ENCODE data around the gene DKC1. TPM values are rescaled to one million over a fixed set of nuclear protein-coding genes. Genes with fewer than 3 reads are reported as not detected.

DKC1 gene
- total RNA-seq, 1 experiment from 2014 or later = 107 TPM

GRCh38 chrX:154776753-154777152 is 14.1 kb downstream of the DKC1 start:
- BruUV-seq (replicated peaks) = no TSS peak
- Histone ChIP-seq H3K9me3 (no peaks in the 10 kb centered on the region), H3K4me1 (no peaks in the 10 kb centered on the region), H3K36me3 (ENCODE audit: control insufficient read depth, insufficient read depth, low read length) (no peaks in the 10 kb centered on the region), H3K4me3 (ENCODE audit: low read depth, low read length) (no peak overlapping the region), H3K27me3 (replicated peaks; ENCODE audit: control insufficient read depth, insufficient read depth, low read length) (no peaks in the 10 kb centered on the region)
- intact Hi-C loops (cut with micrococcal nuclease; ENCODE audit: unreplicated experiment) = no loop called here
- POLR2A ChIA-PET = interaction anchor here (0.5 kb wide), 1 partner anchor 23 kb away, joined by 4 read pairs; no protein-coding TSS in a partner anchor
- DNase-seq = no peak
- Mint-ChIP-seq H3K4me3 (ENCODE audit: unreplicated experiment) (no peak overlapping the region), H3K27ac (ENCODE audit: unreplicated experiment) (no peak overlapping the region), H3K4me1 (ENCODE audit: low read depth, unreplicated experiment) (no peaks in the 10 kb centered on the region), H3K9me3 (ENCODE audit: unreplicated experiment) (no peaks in the 10 kb centered on the region), H3K27me3 (ENCODE audit: insufficient read depth, unreplicated experiment) (no peaks in the 10 kb centered on the region), H3K36me3 (ENCODE audit: insufficient read depth, unreplicated experiment) (peaks cover 70% of the 10 kb centered on the region)
- no peak for TF ChIP-seq CTCF (IDR thresholded peaks at IDR 0.05; ENCODE audit: insufficient read depth in 1 of 2, low read depth in 1 of 2, low read length in 1 of 2, severe bottlenecking in 1 of 2, unreplicated experiment in 1 of 2)
- CTCF ChIA-PET = interaction anchor here (1.1 kb wide), 1 partner anchor 10 kb away, joined by 4 read pairs; no protein-coding TSS in a partner anchor

- ChIA-PET POLR2A (no interaction called here), CTCF (no interaction called here)
- TF ChIP-seq CTCF (IDR thresholded peaks at IDR 0.05; ENCODE audit: insufficient read depth in 1 of 2, low read depth in 1 of 2, low read length in 1 of 2, severe bottlenecking in 1 of 2, unreplicated experiment in 1 of 2) = no peak
- no peak for DNase-seq
- no peaks in the 10 kb centered on the region for H3K27me3 ChIP-seq (replicated peaks; ENCODE audit: control insufficient read depth, insufficient read depth, low read length)
- H3K4me1 ChIP-seq = no peaks in the 10 kb centered on the region; the same call in 1 of the 2 replicates
- peaks cover 51% of the 10 kb centered on the region for H3K36me3 Mint-ChIP-seq (ENCODE audit: insufficient read depth, unreplicated experiment)
- H3K4me1 Mint-ChIP-seq (ENCODE audit: low read depth, unreplicated experiment) = peaks cover 8% of the 10 kb centered on the region
- no TSS peak for BruUV-seq (replicated peaks)
- H3K4me3 ChIP-seq (ENCODE audit: low read depth, low read length) = no peak overlapping the region
- intact Hi-C loops (cut with micrococcal nuclease; ENCODE audit: unreplicated experiment) = no loop called here
- no peaks in the 10 kb centered on the region for H3K27me3 Mint-ChIP-seq (ENCODE audit: insufficient read depth, unreplicated experiment)
- H3K4me3 Mint-ChIP-seq (ENCODE audit: unreplicated experiment) = no peak overlapping the region
- H3K9me3 Mint-ChIP-seq (ENCODE audit: unreplicated experiment) = no peaks in the 10 kb centered on the region
- no peaks in the 10 kb centered on the region for H3K9me3 ChIP-seq
- no peaks in the 10 kb centered on the region for H3K36me3 ChIP-seq (ENCODE audit: control insufficient read depth, insufficient read depth, low read length)
- no peak overlapping the region for H3K27ac Mint-ChIP-seq (ENCODE audit: unreplicated experiment)
These were observed 16.6 kb downstream of the DKC1 start for GRCh38 chrX:154779261-154779660.

GRCh38 chrX:154780968-154781367 is 18.3 kb downstream of the DKC1 start:
- TF ChIP-seq CTCF (IDR thresholded peaks at IDR 0.05; ENCODE audit: insufficient read depth in 1 of 2, low read depth in 1 of 2, low read length in 1 of 2, severe bottlenecking in 1 of 2, unreplicated experiment in 1 of 2) = no peak
- H3K4me1 Mint-ChIP-seq (ENCODE audit: low read depth, unreplicated experiment) = peaks cover 13% of the 10 kb centered on the region
- intact Hi-C loops (cut with micrococcal nuclease; ENCODE audit: unreplicated experiment) = no loop called here
- Histone ChIP-seq H3K27me3 (replicated peaks; ENCODE audit: control insufficient read depth, insufficient read depth, low read length) (no peaks in the 10 kb centered on the region), H3K36me3 (ENCODE audit: control insufficient read depth, insufficient read depth, low read length) (no peaks in the 10 kb centered on the region), H3K9me3 (no peaks in the 10 kb centered on the region), H3K4me1 (peaks cover 7% of the 10 kb centered on the region; the same call in 1 of the 2 replicates), H3K4me3 (ENCODE audit: low read depth, low read length) (no peak overlapping the region)
- DNase-seq = no peak
- H3K27me3 Mint-ChIP-seq (ENCODE audit: insufficient read depth, unreplicated experiment) = no peaks in the 10 kb centered on the region
- ChIA-PET CTCF (interaction anchor here (1.0 kb wide), 1 partner anchor 18 kb away, joined by 3 read pairs; the partner anchor contains the start of gene DKC1), POLR2A (interaction anchor here (1.1 kb wide), 1 partner anchor 24 kb away, joined by 3 read pairs; the partner anchor contains the start of gene MPP1)
- BruUV-seq (replicated peaks) = no TSS peak
- peaks cover 40% of the 10 kb centered on the region for H3K36me3 Mint-ChIP-seq (ENCODE audit: insufficient read depth, unreplicated experiment)
- no peak overlapping the region for H3K4me3 Mint-ChIP-seq (ENCODE audit: unreplicated experiment)
- no peaks in the 10 kb centered on the region for H3K9me3 Mint-ChIP-seq (ENCODE audit: unreplicated experiment)
- H3K27ac Mint-ChIP-seq (ENCODE audit: unreplicated experiment) = no peak overlapping the region

Measured in Caco-2 (cell line).